Stimulated activated CD4-positive, alpha-beta T cell treated with anti-CD3 and anti-CD28 coated beads, Interleukin-12 subunit alpha, Interleukin-12 subunit beta, amount 100 ng/mL, for 4 hours (primary cell): ENCODE measurements around the gene ACP7.
A peak's percentile ranks its signal among the peaks of the same experiment; 100 is the strongest.
"Not testable (repeated sequence)": the region's sequence is repeated elsewhere in the genome, so short reads cannot be mapped to it uniquely, and the experiment has no call there.

Source experiments
- DNase-seq: peaks from one replicate; pipeline ENCODE4 v3.0.0-alpha.2; 2020

ACP7 gene

GRCh38 chr19:39110263-39110967 lies 26.2 kb downstream of the ACP7 start:
- peak; percentile 76 for DNase-seq

- DNase-seq, result no peak
These were observed 27.5 kb downstream of the ACP7 start for GRCh38 chr19:39111593-39112199.

GRCh38 chr19:39112338-39112890 lies 28.2 kb downstream of the ACP7 start:
- DNase-seq, result no peak

- no peak for DNase-seq
These were observed 29.0 kb downstream of the ACP7 start for GRCh38 chr19:39113199-39113598.

DNA sequence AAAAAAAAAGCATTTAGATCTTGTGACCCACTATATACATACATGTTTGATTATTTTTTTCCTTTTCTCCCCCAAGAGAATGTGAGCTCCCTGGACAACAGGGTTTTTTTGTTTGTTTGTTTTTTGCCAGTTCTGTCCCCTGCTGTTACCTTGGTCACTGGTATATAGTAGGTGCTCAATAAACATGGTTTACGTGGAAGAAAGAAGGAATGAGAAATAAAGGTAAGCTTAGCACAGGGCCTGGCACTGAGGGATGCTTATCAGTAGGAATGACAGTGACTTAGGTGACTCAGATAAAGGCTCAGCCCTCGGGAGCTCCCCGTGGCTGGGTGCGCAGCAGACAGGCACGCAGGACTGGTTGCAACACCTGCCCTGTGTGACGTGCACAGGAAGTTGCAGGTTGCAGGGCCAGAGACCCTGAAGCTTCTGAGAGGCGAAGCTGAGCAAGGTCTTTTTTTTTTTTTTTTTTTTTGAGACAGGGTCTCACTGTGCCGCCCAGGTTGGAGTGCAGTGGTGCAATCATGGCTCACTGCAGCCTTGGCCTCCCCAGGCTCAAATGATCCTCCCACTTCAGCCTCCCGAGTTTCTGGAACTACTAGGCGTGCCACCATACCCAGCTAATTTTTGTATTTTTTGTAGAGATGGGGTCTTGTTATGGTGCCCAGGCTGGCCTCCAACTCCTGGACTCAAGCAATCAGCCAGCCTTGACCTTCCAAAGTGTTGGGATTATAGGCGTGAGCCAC lies 31.1 kb downstream of the ACP7 start:
- DNase-seq, result no peak

DNA sequence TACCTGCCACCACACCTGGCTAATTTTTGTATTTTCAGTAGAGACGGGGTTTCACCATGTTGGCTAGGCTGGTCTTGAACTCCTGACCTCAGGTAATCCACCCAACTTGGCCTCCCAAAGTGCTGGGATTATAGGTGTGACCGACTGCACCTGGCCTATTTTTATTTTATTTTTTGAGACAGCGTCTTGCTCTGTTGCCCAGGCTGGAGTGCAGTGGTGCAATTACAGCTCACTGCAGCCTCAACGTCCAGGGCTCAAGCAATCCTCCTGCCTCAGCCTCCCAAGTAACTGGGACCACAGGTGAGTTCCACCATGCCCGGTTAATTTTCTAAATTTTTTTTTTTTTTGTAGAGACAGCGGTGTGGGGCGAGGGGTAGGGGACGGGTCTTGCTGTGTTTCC lies 32.9 kb downstream of the ACP7 start:
- not testable (repeated sequence) for DNase-seq

GRCh38 chr19:39119830-39120229 lies 35.7 kb downstream of the ACP7 start:
- no peak for DNase-seq

- DNase-seq, result no peak
These were observed 39.0 kb downstream of the ACP7 start for GRCh38 chr19:39122934-39123731.

- DNase-seq, result no peak
These were observed 40.1 kb downstream of the ACP7 start for GRCh38 chr19:39124136-39124764.

DNA sequence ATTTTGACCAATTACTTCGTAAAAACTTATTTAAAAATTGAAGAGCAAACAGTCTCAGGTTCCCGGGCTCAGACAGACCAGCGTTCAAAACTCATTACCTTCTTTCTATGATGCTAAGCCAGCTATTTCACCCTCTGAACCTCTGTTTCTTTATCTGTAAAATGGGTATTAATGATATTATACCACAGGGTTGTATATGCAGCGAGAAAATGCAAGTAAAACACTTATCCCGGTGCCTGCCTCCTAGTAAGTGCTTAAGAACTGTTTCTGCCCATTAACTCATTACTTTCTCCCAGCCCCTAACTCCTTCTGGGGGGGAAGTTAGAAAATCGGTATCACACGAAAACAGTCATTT lies 41.0 kb downstream of the ACP7 start:
- no peak for DNase-seq

DNA sequence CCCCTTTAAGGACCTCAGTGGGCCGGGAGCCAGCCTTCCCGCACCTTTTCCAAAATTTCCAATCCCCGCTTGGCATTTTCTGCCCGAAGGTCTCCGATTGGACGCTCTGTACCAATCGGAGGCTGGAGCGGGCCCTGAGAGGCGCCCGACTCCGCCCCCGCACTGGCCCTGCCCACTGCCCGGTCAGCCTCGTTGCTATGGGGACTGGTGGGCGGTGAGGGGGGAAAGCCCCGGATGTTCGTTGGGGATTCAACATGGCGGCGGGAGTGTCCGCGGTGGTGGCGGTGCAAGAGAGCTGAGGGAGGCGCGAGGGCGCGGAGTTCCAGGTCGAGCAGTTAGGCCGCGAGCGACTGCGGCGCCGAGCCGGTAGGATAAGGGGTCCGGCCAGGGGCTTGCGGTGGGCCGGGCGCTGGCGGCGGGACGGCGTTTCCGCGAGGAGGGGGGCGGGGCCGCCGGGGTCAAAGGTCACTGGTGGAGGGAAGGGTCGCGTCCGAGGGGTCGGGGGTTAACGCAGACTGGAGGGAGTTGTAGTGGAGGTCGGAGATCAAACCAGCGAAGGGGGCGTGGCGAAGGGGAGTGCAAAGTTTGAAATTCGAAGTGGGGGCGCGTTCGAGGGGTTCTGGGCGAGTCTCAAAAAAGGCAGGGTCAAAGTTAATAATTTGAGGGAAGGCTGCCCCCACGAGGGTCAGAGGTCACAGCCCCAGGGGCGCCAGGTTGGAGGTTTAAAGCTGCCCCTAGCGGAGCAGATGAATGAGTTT lies 41.6 kb downstream of the ACP7 start, which contains the start of gene PAK4:
Gene PAK4 (plus strand): TSS at position 233 of the 758 bp plus-strand sequence. CDS start 43,768 bp downstream, outside the sequence.
- peak; percentile 97 for DNase-seq

DNA sequence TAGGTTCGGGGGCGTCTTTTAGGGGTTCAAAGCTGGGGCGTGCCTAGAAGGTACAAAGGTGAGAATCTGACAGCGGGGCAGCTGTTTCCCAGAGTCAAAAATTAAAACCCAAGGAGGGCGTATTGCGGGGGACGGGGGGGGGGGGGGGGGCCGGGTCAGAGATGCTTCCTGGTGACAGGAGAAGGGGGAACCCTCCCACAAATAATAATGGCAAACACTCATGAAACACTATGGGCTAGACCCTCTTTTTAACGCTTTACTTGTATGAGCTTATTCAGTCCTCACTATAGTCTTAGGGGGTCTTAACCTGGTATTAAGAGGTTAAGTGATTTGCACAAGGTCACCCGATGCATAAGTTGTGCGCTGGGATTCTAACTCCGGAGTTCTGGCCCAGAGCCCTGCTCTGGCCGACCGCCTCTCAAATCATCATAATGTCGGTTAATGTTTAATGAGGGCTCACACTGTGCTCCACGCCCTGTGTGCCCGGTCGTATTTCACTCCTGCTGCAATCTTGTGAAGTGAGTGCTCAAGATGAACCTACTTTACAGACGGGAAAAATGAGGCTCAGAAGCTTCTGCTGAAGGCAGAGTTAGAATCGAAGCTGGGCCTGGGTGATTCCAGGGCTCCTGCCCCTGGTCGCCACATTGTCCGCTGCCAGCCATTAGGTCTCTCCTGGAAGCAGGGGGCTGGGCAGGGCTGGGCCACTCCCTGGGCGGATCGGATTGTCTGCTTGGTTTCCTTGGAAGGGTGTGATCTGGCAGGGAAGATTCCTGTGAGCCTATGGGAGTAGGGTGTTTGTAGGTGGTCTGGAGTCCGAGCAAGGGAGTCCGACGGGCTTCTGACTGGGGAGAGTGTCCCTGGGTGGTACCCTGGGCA lies 42.4 kb downstream of the ACP7 start:
- DNase-seq, result no peak

GRCh38 chr19:39127812-39128515 lies 43.8 kb downstream of the ACP7 start:
- DNase-seq, result no peak

- DNase-seq, result no peak
These were observed 44.4 kb downstream of the ACP7 start for GRCh38 chr19:39128516-39129079.

- DNase-seq, result no peak
These were observed 44.9 kb downstream of the ACP7 start for GRCh38 chr19:39129116-39129515.

- DNase-seq, result no peak
These were observed 46.4 kb downstream of the ACP7 start for GRCh38 chr19:39130337-39131254.

DNA sequence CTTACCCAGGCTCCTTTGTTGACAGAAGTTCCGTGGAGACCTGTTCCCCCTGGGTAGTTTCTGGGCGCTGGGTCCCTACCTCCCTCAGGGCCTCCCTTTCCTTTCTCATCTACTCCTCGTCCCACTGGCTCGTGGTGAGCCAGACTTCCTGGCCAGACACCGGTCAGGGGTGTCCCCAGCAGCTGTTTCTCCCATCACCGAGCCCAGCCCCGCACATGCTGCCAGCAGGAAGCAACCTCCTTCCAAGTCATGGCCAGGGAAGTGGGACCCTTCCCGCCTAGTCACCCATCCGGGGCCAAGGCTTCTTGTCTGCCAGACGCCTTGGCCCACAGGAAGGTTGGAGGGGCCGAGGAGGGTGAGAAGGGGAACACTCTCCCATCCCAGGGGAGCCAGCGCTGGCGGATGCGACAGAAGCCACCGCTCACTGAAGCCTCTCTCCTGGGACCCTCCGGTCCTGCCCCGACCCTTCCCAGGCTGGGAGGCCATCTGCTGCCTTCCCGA lies 47.1 kb downstream of the ACP7 start:
- no peak for DNase-seq

DNA sequence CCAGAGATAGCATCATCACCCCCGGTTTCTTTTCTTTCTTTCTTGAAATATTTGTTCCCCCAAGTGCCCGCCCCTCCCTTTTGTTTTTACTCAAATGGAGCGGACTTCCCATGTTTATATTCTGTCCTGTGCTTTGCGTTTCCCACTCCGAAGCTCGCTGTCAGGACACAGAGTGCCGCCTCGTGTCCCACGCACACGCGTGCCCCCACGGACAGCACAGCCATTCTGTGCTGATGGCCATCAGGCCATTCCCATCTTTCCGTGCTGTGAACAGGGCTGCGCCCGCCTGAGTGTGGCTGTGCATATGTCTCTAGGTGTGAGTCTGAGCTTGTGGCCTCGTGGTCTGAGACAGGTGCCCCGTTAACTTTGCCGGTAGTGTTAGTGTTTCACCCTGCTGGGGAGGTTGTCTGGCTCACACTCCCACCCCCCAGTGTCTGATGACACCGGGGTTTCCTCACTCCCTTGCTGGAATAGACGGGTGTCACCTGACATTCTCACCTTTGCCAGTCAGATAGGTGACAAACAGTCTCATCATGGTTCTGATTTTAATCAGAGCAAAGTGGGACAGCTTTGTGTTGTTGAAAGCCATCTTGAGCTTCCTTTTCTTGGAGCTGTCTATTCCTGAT lies 48.3 kb downstream of the ACP7 start:
- DNase-seq, result no peak
